HepG2 (cell line): Measurements from ENCODE around the gene MMP25. TPM values are rescaled to one million over a fixed set of nuclear protein-coding genes. Genes with fewer than 3 reads are reported as not detected.

Experiments
- GATAD1 ChIP-seq: IDR thresholded peaks from 2 replicates; pipeline ENCODE4 v1.6.1; 2016; ENCODE audit warnings: missing genetic modification reagents, missing compliant biosample characterization
- MAFG ChIP-seq: sonication (generic); formaldehyde crosslinking; IDR thresholded peaks from 2 replicates; pipeline ENCODE4 v1.5.1; 2020; ENCODE audit warnings: mild to moderate bottlenecking, missing genetic modification reagents
- MTF2 ChIP-seq: sonication (generic); formaldehyde crosslinking; IDR thresholded peaks from 2 replicates; pipeline ENCODE4 v1.5.0; 2020; ENCODE audit warnings: missing genetic modification reagents, borderline replicate concordance
- XBP1 ChIP-seq: sonication (generic); formaldehyde crosslinking; IDR thresholded peaks from 2 replicates; pipeline ENCODE4 v1.5.0; 2020; ENCODE audit warnings: missing genetic modification reagents
- ZNF225 ChIP-seq: sonication (generic); formaldehyde crosslinking; IDR thresholded peaks from 2 replicates; pipeline ENCODE4 v1.4.0; 2020; ENCODE audit warnings: mild to moderate bottlenecking, missing genetic modification reagents
- ZNF326 ChIP-seq: sonication (generic); formaldehyde crosslinking; IDR thresholded peaks from 2 replicates; pipeline ENCODE4 v1.4.0; 2020; ENCODE audit warnings: missing genetic modification reagents, borderline replicate concordance
- ZNF609 ChIP-seq: sonication (generic); formaldehyde crosslinking; IDR thresholded peaks from 2 replicates; pipeline ENCODE4 v1.4.0; 2020; ENCODE audit warnings: mild to moderate bottlenecking, missing genetic modification reagents, borderline replicate concordance
- ZNF619 ChIP-seq: sonication (generic); formaldehyde crosslinking; IDR thresholded peaks from 2 replicates; pipeline ENCODE4 v1.4.0; 2020; ENCODE audit warnings: mild to moderate bottlenecking, missing genetic modification reagents
- ZNF672 ChIP-seq: sonication (generic); formaldehyde crosslinking; IDR thresholded peaks from 2 replicates; pipeline ENCODE4 v1.8.1; 2022; ENCODE audit warnings: missing genetic modification reagents
- ZNF720 ChIP-seq: sonication (generic); formaldehyde crosslinking; IDR thresholded peaks from 2 replicates; pipeline ENCODE4 v1.4.0; 2020; ENCODE audit warnings: missing genetic modification reagents
- ZNF781 ChIP-seq: sonication (generic); formaldehyde crosslinking; IDR thresholded peaks from 2 replicates; pipeline ENCODE4 v1.5.1; 2020; ENCODE audit warnings: borderline replicate concordance, mild to moderate bottlenecking, missing genetic modification reagents; ENCODE audit errors: not compliant biosample characterization
- ZNF878 ChIP-seq: sonication (generic); formaldehyde crosslinking; IDR thresholded peaks from 2 replicates; pipeline ENCODE4 v1.8.1; 2023; ENCODE audit warnings: mild to moderate bottlenecking, missing genetic modification reagents, moderate library complexity
- polyA plus RNA-seq, 8 experiments: library from polyadenylated mRNA; depleted of rRNA in 3 of 8; stranded (reverse) in 7 of 8; unstranded in 1 of 8; fragments of >200 nt; fragmentation: Illumina TruSeq in 4 of 8; extraction: Trizol in 4 of 8; gene quantifications; 2 replicates each; pipeline versions ENCODE4 v1.2.1 to v1.2.3, GENCODE V29; 2011 to 2016; ENCODE audit warnings: low read depth in 4 of 8, missing spikeins in 1 of 8, mixed read lengths in 1 of 8; ENCODE audit not compliant: insufficient read depth in 1 of 8
- total RNA-seq, 5 experiments: library from RNA; depleted of rRNA; stranded (reverse); fragments of >200 nt; fragmentation: Illumina TruSeq; extraction: Trizol; gene quantifications; 2 replicates each; pipeline ENCODE4 v1.2.3, GENCODE V29; 2016; ENCODE audit warnings: low read depth in 1 of 5
- TF ChIP-seq, protein P1 (sequence below): sonication (generic); formaldehyde crosslinking; IDR thresholded peaks from 2 replicates; pipeline ENCODE4 v1.8.1; 2023; ENCODE audit warnings: missing genetic modification reagents, mild to moderate bottlenecking, borderline replicate concordance
- TF ChIP-seq, protein P2 (sequence below), 2 experiments: sonication (generic) in 1 of 2; formaldehyde crosslinking in 1 of 2; IDR thresholded peaks; 2 replicates each; pipeline versions ENCODE4 v1.4.0 to v1.6.1; 2018 to 2020; ENCODE audit warnings: missing genetic modification reagents in 2 of 2, borderline replicate concordance in 1 of 2, low read depth in 1 of 2, mild to moderate bottlenecking in 1 of 2, missing biosample characterization in 1 of 2
- TF ChIP-seq, protein P3 (sequence below): sonication (generic); formaldehyde crosslinking; IDR thresholded peaks from 2 replicates; pipeline ENCODE4 v1.4.0; 2020; ENCODE audit warnings: missing genetic modification reagents; ENCODE audit errors: not compliant biosample characterization
- TF ChIP-seq, protein P4 (sequence below): sonication (generic); formaldehyde crosslinking; IDR thresholded peaks from 2 replicates; pipeline ENCODE4 v1.4.0; 2020; ENCODE audit warnings: missing genetic modification reagents
- TF ChIP-seq, protein P5 (sequence below): IDR thresholded peaks from 2 replicates; pipeline ENCODE4 v1.6.1; 2016; ENCODE audit warnings: low read depth, borderline replicate concordance
- TF ChIP-seq, protein P6 (sequence below): sonication (generic); formaldehyde crosslinking; IDR thresholded peaks from 2 replicates; pipeline ENCODE4 v1.5.0; 2020; ENCODE audit warnings: missing genetic modification reagents

Gene MMP25
- total and polyA plus RNA-seq, 2 of the 13 experiments (the other 11 are each of a cell fraction or from before 2014, with no cell fraction given) = 0.04 to 0.08 TPM

- TF ChIP-seq, protein P1, sequence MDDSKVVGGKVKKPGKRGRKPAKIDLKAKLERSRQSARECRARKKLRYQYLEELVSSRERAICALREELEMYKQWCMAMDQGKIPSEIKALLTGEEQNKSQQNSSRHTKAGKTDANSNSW = no peak
- TF ChIP-seq, protein P2, sequence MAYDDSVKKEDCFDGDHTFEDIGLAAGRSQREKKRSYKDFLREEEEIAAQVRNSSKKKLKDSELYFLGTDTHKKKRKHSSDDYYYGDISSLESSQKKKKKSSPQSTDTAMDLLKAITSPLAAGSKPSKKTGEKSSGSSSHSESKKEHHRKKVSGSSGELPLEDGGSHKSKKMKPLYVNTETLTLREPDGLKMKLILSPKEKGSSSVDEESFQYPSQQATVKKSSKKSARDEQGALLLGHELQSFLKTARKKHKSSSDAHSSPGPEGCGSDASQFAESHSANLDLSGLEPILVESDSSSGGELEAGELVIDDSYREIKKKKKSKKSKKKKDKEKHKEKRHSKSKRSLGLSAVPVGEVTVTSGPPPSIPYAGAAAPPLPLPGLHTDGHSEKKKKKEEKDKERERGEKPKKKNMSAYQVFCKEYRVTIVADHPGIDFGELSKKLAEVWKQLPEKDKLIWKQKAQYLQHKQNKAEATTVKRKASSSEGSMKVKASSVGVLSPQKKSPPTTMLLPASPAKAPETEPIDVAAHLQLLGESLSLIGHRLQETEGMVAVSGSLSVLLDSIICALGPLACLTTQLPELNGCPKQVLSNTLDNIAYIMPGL (CRISPR knock-in tag; IDR thresholded peaks at IDR 0.05; ENCODE audit: borderline replicate concordance in 1 of 2, low read depth in 1 of 2) = peak; percentile 69 to 86; a peak in 2 of 4 replicates
- TF ChIP-seq ZNF781 (no peak), MTF2 (CRISPR knock-in tag) (no peak), ZNF225 (CRISPR knock-in tag) (no peak), ZNF878 (CRISPR knock-in tag) (no peak), ZNF609 (CRISPR knock-in tag) (no peak), ZNF619 (CRISPR knock-in tag) (no peak), ZNF720 (no peak), GATAD1 (CRISPR knock-in tag) (peak; percentile 71; the same call in 1 of the 2 replicates), MAFG (CRISPR knock-in tag) (no peak), ZNF672 (CRISPR knock-in tag) (no peak), XBP1 (CRISPR knock-in tag) (no peak), ZNF326 (CRISPR knock-in tag) (no peak)
- TF ChIP-seq, protein P3, sequence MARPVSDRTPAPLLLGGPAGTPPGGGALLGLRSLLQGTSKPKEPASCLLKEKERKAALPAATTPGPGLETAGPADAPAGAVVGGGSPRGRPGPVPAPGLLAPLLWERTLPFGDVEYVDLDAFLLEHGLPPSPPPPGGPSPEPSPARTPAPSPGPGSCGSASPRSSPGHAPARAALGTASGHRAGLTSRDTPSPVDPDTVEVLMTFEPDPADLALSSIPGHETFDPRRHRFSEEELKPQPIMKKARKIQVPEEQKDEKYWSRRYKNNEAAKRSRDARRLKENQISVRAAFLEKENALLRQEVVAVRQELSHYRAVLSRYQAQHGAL (CRISPR knock-in tag) = no peak
- TF ChIP-seq, protein P4, sequence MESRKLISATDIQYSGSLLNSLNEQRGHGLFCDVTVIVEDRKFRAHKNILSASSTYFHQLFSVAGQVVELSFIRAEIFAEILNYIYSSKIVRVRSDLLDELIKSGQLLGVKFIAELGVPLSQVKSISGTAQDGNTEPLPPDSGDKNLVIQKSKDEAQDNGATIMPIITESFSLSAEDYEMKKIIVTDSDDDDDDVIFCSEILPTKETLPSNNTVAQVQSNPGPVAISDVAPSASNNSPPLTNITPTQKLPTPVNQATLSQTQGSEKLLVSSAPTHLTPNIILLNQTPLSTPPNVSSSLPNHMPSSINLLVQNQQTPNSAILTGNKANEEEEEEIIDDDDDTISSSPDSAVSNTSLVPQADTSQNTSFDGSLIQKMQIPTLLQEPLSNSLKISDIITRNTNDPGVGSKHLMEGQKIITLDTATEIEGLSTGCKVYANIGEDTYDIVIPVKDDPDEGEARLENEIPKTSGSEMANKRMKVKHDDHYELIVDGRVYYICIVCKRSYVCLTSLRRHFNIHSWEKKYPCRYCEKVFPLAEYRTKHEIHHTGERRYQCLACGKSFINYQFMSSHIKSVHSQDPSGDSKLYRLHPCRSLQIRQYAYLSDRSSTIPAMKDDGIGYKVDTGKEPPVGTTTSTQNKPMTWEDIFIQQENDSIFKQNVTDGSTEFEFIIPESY (CRISPR knock-in tag) = peak; percentile 49; the same call in 1 of the 2 replicates
- TF ChIP-seq, protein P5, sequence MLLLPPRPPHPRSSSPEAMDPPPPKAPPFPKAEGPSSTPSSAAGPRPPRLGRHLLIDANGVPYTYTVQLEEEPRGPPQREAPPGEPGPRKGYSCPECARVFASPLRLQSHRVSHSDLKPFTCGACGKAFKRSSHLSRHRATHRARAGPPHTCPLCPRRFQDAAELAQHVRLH (CRISPR knock-in tag) = peak; percentile 76; the same call in 1 of the 2 replicates
- TF ChIP-seq, protein P6, sequence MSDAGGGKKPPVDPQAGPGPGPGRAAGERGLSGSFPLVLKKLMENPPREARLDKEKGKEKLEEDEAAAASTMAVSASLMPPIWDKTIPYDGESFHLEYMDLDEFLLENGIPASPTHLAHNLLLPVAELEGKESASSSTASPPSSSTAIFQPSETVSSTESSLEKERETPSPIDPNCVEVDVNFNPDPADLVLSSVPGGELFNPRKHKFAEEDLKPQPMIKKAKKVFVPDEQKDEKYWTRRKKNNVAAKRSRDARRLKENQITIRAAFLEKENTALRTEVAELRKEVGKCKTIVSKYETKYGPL (CRISPR knock-in tag) = no peak
These were observed 42.6 kb upstream of the MMP25 start (continued) for GRCh38 chr16:3003582-3004270.
